Chondrocyte (in vitro differentiated cells): ENCODE results near the gene CABLES1. TPM values are rescaled to one million over a fixed set of nuclear protein-coding genes. Genes with fewer than 3 reads are reported as not detected.

ENCODE experiments used
- DNase-seq: peaks from one replicate; pipeline ENCODE4 v3.0.0; 2021; ENCODE audit warnings: mixed read lengths, low spot score
- H3K27ac Mint-ChIP-seq: one replicate; pipeline ENCODE4 v1.8.0; 2021; ENCODE audit warnings: mild to moderate bottlenecking, moderate library complexity, mixed read lengths; ENCODE audit not compliant: unreplicated experiment
- H3K27me3 Mint-ChIP-seq: 2 replicates; pipeline ENCODE4 v1.8.0; 2021; ENCODE audit warnings: low read depth, mixed read lengths
- H3K36me3 Mint-ChIP-seq: 2 replicates; pipeline ENCODE4 v1.8.0; 2021; ENCODE audit warnings: low read depth, mixed read lengths
- H3K4me1 Mint-ChIP-seq: 2 replicates; pipeline ENCODE4 v1.8.0; 2021; ENCODE audit warnings: low read depth, mild to moderate bottlenecking, mixed read lengths
- H3K4me3 Mint-ChIP-seq: one replicate; pipeline ENCODE4 v1.8.0; 2021; ENCODE audit warnings: mild to moderate bottlenecking, moderate library complexity, mixed read lengths; ENCODE audit not compliant: unreplicated experiment
- H3K9me3 Mint-ChIP-seq: 2 replicates; pipeline ENCODE4 v1.8.0; 2021; ENCODE audit warnings: low read depth, mixed read lengths
- total RNA-seq: library from RNA; stranded (reverse); gene quantifications from 3 replicates; pipeline ENCODE4 v1.2.1, GENCODE V29; 2021
- TF ChIP-seq, protein P1 (sequence below): fragments of 200-600 bp; sonication (generic); IDR thresholded peaks from 2 replicates; pipeline ENCODE4 v1.5.0; 2021; ENCODE audit warnings: antibody characterized with exemption, mild to moderate bottlenecking, moderate library complexity

Gene CABLES1
- total RNA-seq, 1 donor from 2014 or later = 29.3 TPM

DNA sequence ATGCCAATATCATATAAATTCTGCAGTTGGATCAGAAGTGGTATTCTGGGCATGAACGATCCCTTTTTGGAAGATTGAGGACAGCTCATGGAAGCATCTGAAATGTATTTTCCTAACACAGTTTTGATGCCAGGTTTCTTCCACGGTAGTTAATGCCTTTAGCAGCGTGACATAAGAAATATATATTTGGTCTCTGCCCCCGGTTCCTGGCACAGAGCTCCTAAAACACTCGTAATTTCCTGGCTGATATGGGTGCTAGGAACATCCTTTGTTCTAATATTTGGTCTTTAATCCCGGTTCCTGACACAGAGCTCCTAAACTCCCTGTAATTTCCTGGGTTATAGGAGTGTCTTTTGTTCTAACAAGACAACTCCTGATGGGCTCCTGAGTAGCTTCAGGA lies 8.2 kb upstream of the CABLES1 start:
- H3K9me3 Mint-ChIP-seq = no peaks in the 10 kb centered on the region
- TF ChIP-seq, protein P1, sequence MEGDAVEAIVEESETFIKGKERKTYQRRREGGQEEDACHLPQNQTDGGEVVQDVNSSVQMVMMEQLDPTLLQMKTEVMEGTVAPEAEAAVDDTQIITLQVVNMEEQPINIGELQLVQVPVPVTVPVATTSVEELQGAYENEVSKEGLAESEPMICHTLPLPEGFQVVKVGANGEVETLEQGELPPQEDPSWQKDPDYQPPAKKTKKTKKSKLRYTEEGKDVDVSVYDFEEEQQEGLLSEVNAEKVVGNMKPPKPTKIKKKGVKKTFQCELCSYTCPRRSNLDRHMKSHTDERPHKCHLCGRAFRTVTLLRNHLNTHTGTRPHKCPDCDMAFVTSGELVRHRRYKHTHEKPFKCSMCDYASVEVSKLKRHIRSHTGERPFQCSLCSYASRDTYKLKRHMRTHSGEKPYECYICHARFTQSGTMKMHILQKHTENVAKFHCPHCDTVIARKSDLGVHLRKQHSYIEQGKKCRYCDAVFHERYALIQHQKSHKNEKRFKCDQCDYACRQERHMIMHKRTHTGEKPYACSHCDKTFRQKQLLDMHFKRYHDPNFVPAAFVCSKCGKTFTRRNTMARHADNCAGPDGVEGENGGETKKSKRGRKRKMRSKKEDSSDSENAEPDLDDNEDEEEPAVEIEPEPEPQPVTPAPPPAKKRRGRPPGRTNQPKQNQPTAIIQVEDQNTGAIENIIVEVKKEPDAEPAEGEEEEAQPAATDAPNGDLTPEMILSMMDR = no peak
- H3K4me3 Mint-ChIP-seq = no peak overlapping the region
- no peak overlapping the region for H3K27ac Mint-ChIP-seq
- peaks cover 16% of the 10 kb centered on the region for H3K4me1 Mint-ChIP-seq
- H3K36me3 Mint-ChIP-seq = no peaks in the 10 kb centered on the region
- no peak for DNase-seq
- no peaks in the 10 kb centered on the region for H3K27me3 Mint-ChIP-seq

DNA sequence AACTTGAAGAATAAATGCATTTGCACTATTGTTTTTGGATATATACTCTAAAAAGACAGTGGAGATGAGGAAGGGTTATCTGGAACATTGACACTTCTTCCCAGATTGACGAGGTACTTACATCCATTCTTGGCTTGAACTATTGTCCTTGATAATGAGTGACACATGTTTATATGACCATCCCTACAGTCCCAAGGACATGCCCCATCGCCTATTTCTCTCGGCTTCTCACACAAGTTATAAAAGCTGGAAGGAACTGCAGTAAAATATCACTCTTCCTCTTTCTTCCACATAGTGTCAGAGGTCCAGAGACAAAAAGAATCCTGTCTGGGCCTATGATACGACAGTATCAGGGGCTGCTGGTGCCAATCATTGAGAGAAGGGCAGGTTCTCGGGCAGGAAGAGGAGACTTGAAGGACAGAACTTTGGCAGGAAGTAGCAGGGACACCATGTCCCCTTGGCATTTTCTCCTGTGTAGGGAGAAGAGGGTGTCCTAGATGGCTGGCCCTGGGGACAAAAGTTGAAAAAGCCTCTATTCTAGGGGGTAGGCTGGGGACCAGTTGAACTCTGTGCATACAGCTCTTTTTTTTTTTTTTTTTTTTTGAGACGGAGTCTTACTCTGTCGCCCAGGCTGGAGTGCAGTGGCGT lies 5.8 kb upstream of the CABLES1 start:
- Mint-ChIP-seq H3K4me3 (no peak overlapping the region), H3K27ac (no peak overlapping the region), H3K4me1 (peaks cover 30% of the 10 kb centered on the region), H3K27me3 (no peaks in the 10 kb centered on the region), H3K36me3 (no peaks in the 10 kb centered on the region), H3K9me3 (no peaks in the 10 kb centered on the region)
- no peak for DNase-seq
- TF ChIP-seq, protein P1 = no peak

DNA sequence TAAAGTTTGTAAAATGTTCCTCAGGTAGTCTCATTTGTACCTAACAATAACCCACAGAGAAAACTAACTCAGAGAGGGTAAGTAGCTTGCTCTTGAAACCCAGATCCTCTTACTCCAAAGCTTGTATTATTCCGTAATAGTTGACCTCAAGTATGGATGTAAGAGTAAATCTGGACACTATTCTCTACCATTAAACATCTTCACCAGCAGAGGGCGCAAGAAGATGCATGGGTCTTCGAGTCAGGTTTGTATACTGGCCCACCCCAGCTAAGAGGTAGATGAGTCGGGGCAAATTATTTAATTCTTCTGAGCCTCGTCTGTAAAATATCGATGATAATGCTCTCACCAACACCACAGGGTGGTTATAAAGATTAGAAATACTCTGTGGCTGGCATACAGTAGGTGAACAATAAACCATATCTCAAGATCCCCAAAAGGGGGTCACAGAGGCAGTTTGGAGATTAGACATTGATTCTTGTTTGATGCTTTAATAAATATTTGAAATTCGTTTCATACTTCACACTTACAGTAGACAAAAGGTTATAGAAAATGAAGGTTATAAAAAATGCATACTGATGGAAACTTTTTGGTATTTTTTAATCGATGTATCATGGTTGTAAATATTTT lies 3.5 kb upstream of the CABLES1 start:
- Mint-ChIP-seq H3K9me3 (no peaks in the 10 kb centered on the region), H3K27ac (no peak overlapping the region)
- TF ChIP-seq, protein P1 = peak; percentile 97

DNA sequence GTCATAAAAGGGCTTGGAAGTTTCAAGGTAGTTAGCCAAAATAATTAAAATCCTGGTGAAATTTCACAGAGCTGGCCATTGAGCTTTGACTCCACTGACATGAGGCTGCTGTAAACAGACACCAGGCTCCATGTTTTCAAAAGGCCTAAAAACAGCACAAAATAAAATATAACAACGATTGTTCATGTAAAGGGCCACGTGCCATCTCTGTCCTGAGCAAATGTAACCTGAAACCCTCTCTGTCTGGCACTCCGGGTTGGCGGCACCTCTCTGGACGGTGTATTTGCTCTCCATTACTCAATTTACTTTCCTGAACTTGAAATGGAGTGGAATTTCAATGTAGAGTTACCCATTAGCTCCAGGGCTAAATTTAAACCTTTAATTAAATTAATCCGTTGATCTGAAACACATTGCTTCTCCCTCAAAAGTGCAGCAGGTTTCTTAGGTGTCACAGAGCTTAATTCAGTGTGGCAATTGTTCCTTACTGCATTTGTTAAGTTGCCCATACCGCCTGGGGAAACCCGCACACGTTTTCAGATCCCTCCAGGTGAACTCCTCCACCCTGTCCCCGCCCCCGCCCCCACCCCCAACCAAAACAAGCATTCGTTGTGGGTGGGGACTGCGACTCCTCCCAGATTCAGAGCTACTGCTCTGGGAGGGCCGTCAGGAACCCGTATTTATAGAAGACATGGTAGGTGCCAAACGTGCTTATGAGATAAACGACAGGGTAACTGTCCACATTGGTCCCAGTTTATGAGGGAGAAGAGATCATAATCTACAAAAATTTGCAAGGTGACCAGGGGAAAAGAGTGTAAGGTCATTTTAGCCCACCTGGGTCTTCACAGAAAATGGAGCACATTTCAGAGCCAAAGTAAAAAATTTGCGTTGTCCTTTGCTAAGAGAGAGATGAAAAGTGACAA lies 1.2 kb upstream of the CABLES1 start:
- H3K4me1 Mint-ChIP-seq = peaks cover 59% of the 10 kb centered on the region
- peak overlapping the region; percentile 73 for H3K27ac Mint-ChIP-seq

More for the DNA sequence above, 3.5 kb upstream of the CABLES1 start:
- no peak for DNase-seq
- Mint-ChIP-seq H3K4me3 (no peak overlapping the region), H3K36me3 (no peaks in the 10 kb centered on the region), H3K27me3 (no peaks in the 10 kb centered on the region), H3K4me1 (peaks cover 38% of the 10 kb centered on the region)

More for the DNA sequence above, 1.2 kb upstream of the CABLES1 start:
- DNase-seq = no peak
- no peaks in the 10 kb centered on the region for H3K27me3 Mint-ChIP-seq
- no peaks in the 10 kb centered on the region for H3K36me3 Mint-ChIP-seq
- TF ChIP-seq, protein P1 = no peak
- peak overlapping the region; percentile 79 for H3K4me3 Mint-ChIP-seq
- H3K9me3 Mint-ChIP-seq = no peaks in the 10 kb centered on the region
